ENCODE measurements around the gene ANKZF1.

Gene ANKZF1

GRCh38 chr2:219214141-219214540 is 15.5 kb upstream of the ANKZF1 start:
- Histone ChIP-seq H3K9ac (ENCODE audit: low read depth, low read length) (no peak overlapping the region), H3K36me3 (ENCODE audit: insufficient read depth, low read length) (peaks cover 8% of the 10 kb centered on the region)

DNA sequence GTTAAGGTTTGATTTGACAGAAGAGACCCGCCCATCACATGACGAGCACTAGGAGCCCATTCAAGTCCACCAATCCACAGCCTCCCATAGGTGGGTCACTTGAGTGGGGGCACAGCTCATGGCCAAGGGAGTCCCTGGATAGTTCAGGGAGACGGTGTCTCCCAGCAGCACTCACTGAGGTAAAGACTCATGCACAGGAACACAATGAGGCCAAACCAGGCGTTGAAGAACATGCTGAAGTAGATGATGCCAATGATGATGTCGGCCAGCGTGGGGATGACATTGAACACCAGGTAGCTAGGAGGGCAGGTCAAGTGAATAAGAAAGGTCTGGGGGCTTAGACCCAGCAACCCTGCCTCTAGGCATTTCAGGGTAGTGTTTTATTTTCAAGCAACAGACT is 14.8 kb upstream of the ANKZF1 start:
- peaks cover 13% of the 10 kb centered on the region; the same call in 1 of the 2 replicates for H3K4me1 ChIP-seq (ENCODE audit: insufficient read depth, low read length)
- no peak overlapping the region for H3K9ac ChIP-seq (ENCODE audit: low read depth, low read length)
- H3K36me3 ChIP-seq (ENCODE audit: insufficient read depth, low read length) = peaks cover 8% of the 10 kb centered on the region
- H3K9me3 ChIP-seq (ENCODE audit: control insufficient read depth, insufficient read depth, low read length) = no peaks in the 10 kb centered on the region

More at GRCh38 chr2:219214141-219214540, 15.5 kb upstream of the ANKZF1 start:
- peaks cover 10% of the 10 kb centered on the region; the same call in 1 of the 2 replicates for H3K4me1 ChIP-seq (ENCODE audit: insufficient read depth, low read length)
- H3K9me3 ChIP-seq (ENCODE audit: control insufficient read depth, insufficient read depth, low read length) = no peaks in the 10 kb centered on the region

DNA sequence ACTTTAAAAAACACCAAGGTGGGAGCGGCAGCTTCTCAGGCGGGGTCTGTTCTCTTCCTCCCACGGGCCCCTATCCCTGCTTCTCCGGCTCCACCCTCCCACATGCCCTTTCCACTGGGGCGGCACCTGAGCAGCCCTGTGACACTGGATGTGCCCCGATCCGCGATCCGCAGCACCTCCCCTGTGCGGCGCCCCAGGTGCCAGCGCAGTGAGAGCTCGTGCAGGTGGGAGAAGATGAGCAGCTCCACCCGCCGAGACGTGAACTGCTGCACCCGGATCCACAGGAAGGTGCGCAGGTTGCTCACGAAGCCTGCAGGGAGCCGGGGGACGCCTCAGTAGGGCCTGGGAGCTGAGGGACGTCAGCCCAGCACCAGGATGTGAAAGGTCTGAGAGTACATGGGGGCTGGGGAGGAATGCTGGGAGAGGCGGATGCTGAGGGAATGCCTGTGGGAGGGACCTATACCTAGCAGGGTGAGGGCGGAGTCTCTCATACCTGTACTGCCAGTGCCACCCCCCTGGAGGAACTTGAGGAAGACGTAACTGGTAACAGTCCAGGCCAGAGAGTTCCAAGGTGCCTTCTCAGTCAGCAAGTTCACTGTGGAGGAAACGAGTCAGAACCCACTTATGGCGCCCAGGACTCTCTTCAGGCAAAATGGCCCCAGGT is 13.6 kb upstream of the ANKZF1 start:
- H3K36me3 ChIP-seq (ENCODE audit: insufficient read depth, low read length) = peaks cover 8% of the 10 kb centered on the region
- peaks cover 13% of the 10 kb centered on the region; the same call in 1 of the 2 replicates for H3K4me1 ChIP-seq (ENCODE audit: insufficient read depth, low read length)
- no peaks in the 10 kb centered on the region for H3K9me3 ChIP-seq (ENCODE audit: control insufficient read depth, insufficient read depth, low read length)
- H3K9ac ChIP-seq (ENCODE audit: low read depth, low read length) = no peak overlapping the region

- Histone ChIP-seq H3K4me1 (ENCODE audit: insufficient read depth, low read length) (peaks cover 13% of the 10 kb centered on the region; the same call in 1 of the 2 replicates), H3K9me3 (ENCODE audit: control insufficient read depth, insufficient read depth, low read length) (no peaks in the 10 kb centered on the region), H3K9ac (ENCODE audit: low read depth, low read length) (no peak overlapping the region), H3K36me3 (ENCODE audit: insufficient read depth, low read length) (peaks cover 8% of the 10 kb centered on the region)
These were observed 13.1 kb upstream of the ANKZF1 start for GRCh38 chr2:219216535-219216915.

- H3K9ac ChIP-seq (ENCODE audit: low read depth, low read length) = peak overlapping the region; percentile 56
- H3K36me3 ChIP-seq (ENCODE audit: insufficient read depth, low read length) = peaks cover 8% of the 10 kb centered on the region
These were observed 11.3 kb upstream of the ANKZF1 start for GRCh38 chr2:219218217-219218731.

GRCh38 chr2:219218732-219219701 is 10.6 kb upstream of the ANKZF1 start, which contains the start of gene ABCB6:
ABCB6 (minus strand) TSS chr2:219218958; CDS start chr2:219218673, 285 bp downstream.
- H3K36me3 ChIP-seq (ENCODE audit: insufficient read depth, low read length) = peaks cover 11% of the 10 kb centered on the region
- no peaks in the 10 kb centered on the region for H3K9me3 ChIP-seq (ENCODE audit: control insufficient read depth, insufficient read depth, low read length)
- H3K9ac ChIP-seq (ENCODE audit: low read depth, low read length) = peak within 1 kb of the TSS; percentile 56
- H3K4me1 ChIP-seq (ENCODE audit: insufficient read depth, low read length) = peaks cover 13% of the 10 kb centered on the region; the same call in 1 of the 2 replicates

More at GRCh38 chr2:219218217-219218731, 11.3 kb upstream of the ANKZF1 start:
- no peaks in the 10 kb centered on the region for H3K9me3 ChIP-seq (ENCODE audit: control insufficient read depth, insufficient read depth, low read length)
- peaks cover 13% of the 10 kb centered on the region; the same call in 1 of the 2 replicates for H3K4me1 ChIP-seq (ENCODE audit: insufficient read depth, low read length)

- H3K36me3 ChIP-seq (ENCODE audit: insufficient read depth, low read length) = peaks cover 7% of the 10 kb centered on the region; the same call in 1 of the 2 replicates
- peaks cover 13% of the 10 kb centered on the region; the same call in 1 of the 2 replicates for H3K4me1 ChIP-seq (ENCODE audit: insufficient read depth, low read length)
- no peaks in the 10 kb centered on the region for H3K9me3 ChIP-seq (ENCODE audit: control insufficient read depth, insufficient read depth, low read length)
- no peak overlapping the region for H3K9ac ChIP-seq (ENCODE audit: low read depth, low read length)
These were observed 9.6 kb upstream of the ANKZF1 start for GRCh38 chr2:219219784-219220532.

GRCh38 chr2:219220652-219221402 is 8.8 kb upstream of the ANKZF1 start:
- Histone ChIP-seq H3K36me3 (ENCODE audit: insufficient read depth, low read length) (peaks cover 13% of the 10 kb centered on the region; the same call in 1 of the 2 replicates), H3K9me3 (ENCODE audit: control insufficient read depth, insufficient read depth, low read length) (no peaks in the 10 kb centered on the region)

GRCh38 chr2:219221957-219222518 is 7.6 kb upstream of the ANKZF1 start:
- H3K4me1 ChIP-seq (ENCODE audit: insufficient read depth, low read length) = peaks cover 8% of the 10 kb centered on the region; the same call in 1 of the 2 replicates
- peaks cover 13% of the 10 kb centered on the region; the same call in 1 of the 2 replicates for H3K36me3 ChIP-seq (ENCODE audit: insufficient read depth, low read length)
- no peak overlapping the region for H3K9ac ChIP-seq (ENCODE audit: low read depth, low read length)
- H3K9me3 ChIP-seq (ENCODE audit: control insufficient read depth, insufficient read depth, low read length) = no peaks in the 10 kb centered on the region

More at GRCh38 chr2:219220652-219221402, 8.8 kb upstream of the ANKZF1 start:
- Histone ChIP-seq H3K4me1 (ENCODE audit: insufficient read depth, low read length) (peaks cover 13% of the 10 kb centered on the region; the same call in 1 of the 2 replicates), H3K9ac (ENCODE audit: low read depth, low read length) (no peak overlapping the region)

DNA sequence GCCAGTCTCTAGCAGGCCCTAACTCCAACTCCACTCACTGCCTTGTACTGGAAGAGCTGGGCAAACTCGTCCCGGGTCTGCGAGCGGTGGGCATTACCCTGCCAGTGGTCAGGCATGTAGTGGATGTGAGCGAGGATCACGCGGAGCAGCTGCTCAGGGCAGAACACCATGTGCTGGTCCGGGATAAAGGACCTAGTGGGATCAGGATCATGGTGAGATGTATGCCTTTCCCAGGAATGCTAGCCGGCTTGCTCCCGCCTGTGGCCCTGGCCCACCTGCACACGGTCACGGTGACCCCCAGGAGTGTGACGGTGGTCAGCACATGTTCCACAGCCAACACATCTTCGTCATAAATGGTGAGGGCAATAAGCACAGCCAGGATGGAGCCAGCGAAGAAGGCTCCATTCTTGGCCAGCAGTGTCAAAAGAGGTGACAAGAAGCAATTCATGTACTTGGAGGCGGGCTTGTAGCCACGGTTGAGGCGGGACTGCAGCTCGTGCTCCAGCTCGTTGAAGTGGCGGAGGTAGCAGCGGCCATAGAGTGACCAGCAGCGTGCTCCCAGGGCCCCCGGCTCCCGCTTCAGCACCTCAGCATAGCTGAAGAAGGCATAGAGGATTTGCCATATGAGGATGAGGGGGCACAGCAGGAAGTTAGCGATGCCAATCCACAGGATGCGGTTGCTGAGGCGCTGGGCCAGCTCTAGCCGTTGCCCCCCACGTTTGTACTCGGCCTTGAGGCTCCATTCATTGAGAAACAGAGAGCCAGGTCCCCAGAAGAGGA is 5.6 kb upstream of the ANKZF1 start:
- Histone ChIP-seq H3K9ac (ENCODE audit: low read depth, low read length) (no peak overlapping the region), H3K9me3 (ENCODE audit: control insufficient read depth, insufficient read depth, low read length) (no peaks in the 10 kb centered on the region), H3K36me3 (ENCODE audit: insufficient read depth, low read length) (peaks cover 13% of the 10 kb centered on the region; the same call in 1 of the 2 replicates), H3K4me1 (ENCODE audit: insufficient read depth, low read length) (peaks cover 11% of the 10 kb centered on the region; the same call in 1 of the 2 replicates)

GRCh38 chr2:219225350-219225749 is 4.3 kb upstream of the ANKZF1 start:
- H3K36me3 ChIP-seq (ENCODE audit: insufficient read depth, low read length) = peaks cover 13% of the 10 kb centered on the region; the same call in 1 of the 2 replicates
- no peak overlapping the region for H3K9ac ChIP-seq (ENCODE audit: low read depth, low read length)
- no peaks in the 10 kb centered on the region for H3K9me3 ChIP-seq (ENCODE audit: control insufficient read depth, insufficient read depth, low read length)
- peaks cover 6% of the 10 kb centered on the region; the same call in 1 of the 2 replicates for H3K4me1 ChIP-seq (ENCODE audit: insufficient read depth, low read length)
